ENCODE results near the gene PYGL.
"Not testable (repeated sequence)": the region's sequence is repeated elsewhere in the genome, so short reads cannot be mapped to it uniquely, and the experiment has no call there.

PYGL gene

DNA sequence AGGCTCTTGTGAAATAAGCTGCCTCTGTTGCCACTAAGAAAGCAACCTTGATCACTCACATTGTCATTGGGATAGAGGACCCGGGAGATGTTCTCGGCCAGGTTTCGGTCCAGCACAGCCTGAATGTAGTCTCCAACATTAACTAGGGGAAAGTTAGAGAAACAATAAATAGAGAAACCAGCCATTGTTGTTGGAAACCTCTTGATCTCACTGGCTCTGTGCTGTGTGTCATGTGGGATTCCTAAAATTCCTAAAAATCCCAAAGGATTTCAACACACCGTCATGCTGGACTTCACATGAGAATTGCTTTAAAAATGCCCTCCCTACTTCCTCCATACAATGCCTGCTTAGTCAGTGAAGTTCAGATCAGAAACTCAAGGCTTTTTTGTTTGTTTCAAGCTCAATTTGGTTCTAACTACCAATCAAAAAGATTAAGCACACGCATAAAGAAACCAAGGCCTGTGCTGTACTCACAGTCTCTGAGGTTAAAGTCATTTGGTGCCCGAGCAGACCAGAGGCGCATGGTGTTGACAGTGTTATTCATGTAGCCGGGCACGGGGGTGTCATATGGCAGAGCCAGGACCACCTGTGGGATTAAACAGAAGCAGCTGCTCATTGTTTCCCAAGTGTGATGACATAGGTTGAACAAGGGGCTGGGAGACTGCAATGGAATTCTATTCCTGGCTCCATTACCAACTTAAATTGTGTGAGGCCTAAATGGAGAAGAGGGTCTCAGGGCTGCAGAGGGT lies 23.6 kb downstream of the PYGL start:
- TF ChIP-seq, protein P1, sequence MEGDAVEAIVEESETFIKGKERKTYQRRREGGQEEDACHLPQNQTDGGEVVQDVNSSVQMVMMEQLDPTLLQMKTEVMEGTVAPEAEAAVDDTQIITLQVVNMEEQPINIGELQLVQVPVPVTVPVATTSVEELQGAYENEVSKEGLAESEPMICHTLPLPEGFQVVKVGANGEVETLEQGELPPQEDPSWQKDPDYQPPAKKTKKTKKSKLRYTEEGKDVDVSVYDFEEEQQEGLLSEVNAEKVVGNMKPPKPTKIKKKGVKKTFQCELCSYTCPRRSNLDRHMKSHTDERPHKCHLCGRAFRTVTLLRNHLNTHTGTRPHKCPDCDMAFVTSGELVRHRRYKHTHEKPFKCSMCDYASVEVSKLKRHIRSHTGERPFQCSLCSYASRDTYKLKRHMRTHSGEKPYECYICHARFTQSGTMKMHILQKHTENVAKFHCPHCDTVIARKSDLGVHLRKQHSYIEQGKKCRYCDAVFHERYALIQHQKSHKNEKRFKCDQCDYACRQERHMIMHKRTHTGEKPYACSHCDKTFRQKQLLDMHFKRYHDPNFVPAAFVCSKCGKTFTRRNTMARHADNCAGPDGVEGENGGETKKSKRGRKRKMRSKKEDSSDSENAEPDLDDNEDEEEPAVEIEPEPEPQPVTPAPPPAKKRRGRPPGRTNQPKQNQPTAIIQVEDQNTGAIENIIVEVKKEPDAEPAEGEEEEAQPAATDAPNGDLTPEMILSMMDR (IDR thresholded peaks at IDR 0.05; ENCODE audit: low read depth, low read length, missing control alignments) = no peak
- no peak overlapping the region for H3K4me3 ChIP-seq (ENCODE audit: low read depth, low read length)
- H3K27ac ChIP-seq = no peak overlapping the region
- in situ Hi-C loops (cut with HindIII; ENCODE audit: low pct_ligation_motif_present, low sequenced_read_pairs) = no loop called here
- DNase-seq = peak; percentile 51
- no peaks in the 10 kb centered on the region for H3K27me3 ChIP-seq (replicated peaks)
- H3K36me3 ChIP-seq (replicated peaks) = peaks cover 12% of the 10 kb centered on the region

DNA sequence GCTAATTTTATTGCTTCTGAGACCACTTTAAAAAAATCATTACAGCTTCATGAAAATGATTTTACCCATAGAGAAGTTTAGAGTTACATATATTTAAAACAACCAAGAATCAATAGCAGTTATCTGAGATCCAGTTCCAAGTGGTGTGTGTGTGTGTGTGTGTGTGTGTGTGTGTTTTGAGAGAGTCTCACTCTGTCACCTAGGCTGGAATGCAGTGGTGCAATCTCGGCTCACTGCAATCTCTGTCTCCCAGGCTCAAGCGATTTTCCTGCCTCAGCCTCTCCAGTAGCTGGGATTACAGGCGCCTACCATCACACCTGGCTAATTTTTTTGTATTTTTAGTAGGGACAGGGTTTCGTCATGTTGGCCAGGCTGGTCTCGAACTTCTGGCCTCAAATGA lies 24.8 kb downstream of the PYGL start:
- H3K27ac ChIP-seq; H3K27me3 ChIP-seq (replicated peaks); H3K4me3 ChIP-seq (ENCODE audit: low read depth, low read length); in situ Hi-C loops (cut with HindIII; ENCODE audit: low pct_ligation_motif_present, low sequenced_read_pairs); DNase-seq: not testable (repeated sequence)
- H3K36me3 ChIP-seq (replicated peaks) = peaks cover 19% of the 10 kb centered on the region

DNA sequence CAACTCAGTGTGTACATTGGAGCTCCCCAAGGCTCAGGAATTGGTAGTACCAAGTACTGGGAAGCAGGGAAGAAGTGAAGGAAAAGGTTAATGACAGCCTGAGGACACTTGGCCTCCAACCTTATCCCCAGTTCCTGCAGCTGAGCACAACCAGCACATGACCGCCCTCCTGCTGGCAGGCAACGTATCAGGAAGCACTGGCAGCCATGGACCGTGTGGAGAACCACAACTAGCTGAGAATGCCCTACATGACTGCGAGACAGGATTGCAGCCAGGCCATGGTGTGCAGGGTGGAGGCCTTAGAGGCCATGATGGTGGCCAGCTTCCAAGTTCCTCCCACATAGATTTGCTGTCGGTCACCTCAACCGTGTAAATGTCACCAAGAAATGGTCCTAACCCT lies 26.8 kb downstream of the PYGL start:
- H3K36me3 ChIP-seq (replicated peaks) = peaks cover 19% of the 10 kb centered on the region
- in situ Hi-C loops (cut with HindIII; ENCODE audit: low pct_ligation_motif_present, low sequenced_read_pairs) = no loop called here
- TF ChIP-seq, protein P1 (IDR thresholded peaks at IDR 0.05; ENCODE audit: low read depth, low read length, missing control alignments) = no peak

DNA sequence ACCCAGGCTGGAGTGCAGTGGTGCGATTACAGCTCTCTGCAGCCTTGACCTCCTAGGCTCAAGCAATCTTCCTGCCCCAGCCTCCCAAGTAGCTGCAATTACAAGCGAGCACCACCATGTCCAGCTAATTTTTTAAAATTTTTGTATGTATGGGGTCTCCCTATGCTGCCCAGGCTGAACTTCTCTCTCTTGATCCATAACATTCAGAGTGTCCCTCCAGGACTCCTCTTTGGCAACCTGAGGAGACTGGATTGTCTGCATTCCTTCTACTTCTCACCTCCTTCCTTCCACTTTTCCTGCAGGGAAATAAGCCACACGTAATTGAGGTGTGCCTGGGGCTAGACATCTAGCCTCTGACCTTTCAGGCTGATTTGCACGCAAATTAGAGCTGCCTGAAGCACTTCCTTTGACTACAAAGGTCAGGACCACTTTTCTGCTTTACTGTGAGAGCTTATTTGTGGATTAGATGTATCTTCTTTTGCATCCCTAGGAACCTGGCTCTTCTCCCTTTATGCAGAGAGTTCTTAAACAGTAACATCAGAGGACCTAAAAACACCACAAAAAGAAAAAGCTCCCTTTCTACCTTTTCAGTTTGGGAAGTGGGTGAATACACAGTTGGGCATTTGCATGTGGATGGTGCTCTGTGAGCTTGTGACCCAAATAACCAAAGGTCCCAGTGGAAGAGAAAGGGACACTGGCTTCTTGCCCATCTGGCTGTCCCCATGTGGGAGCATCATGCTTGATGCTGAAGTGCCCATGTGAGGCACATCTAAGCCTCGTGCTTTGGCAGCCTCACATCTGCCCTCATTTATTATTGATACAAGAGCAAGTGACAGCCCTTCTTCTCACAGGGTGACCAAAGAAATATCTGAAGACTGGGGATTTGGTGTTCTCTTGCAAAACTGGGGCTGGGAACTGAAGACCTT lies 33.5 kb downstream of the PYGL start:
- no peak for DNase-seq
- no peaks in the 10 kb centered on the region for H3K27me3 ChIP-seq (replicated peaks)
- TF ChIP-seq, protein P1 (IDR thresholded peaks at IDR 0.05; ENCODE audit: low read depth, low read length, missing control alignments) = no peak
- H3K36me3 ChIP-seq (replicated peaks) = peaks cover 31% of the 10 kb centered on the region
- in situ Hi-C loops (cut with HindIII; ENCODE audit: low pct_ligation_motif_present, low sequenced_read_pairs) = no loop called here
- H3K4me3 ChIP-seq (ENCODE audit: low read depth, low read length) = no peak overlapping the region
- no peak overlapping the region for H3K27ac ChIP-seq

More for the DNA sequence above, 26.8 kb downstream of the PYGL start:
- DNase-seq = no peak
- Histone ChIP-seq H3K27me3 (replicated peaks) (no peaks in the 10 kb centered on the region), H3K27ac (no peak overlapping the region), H3K4me3 (ENCODE audit: low read depth, low read length) (no peak overlapping the region)

- Histone ChIP-seq H3K27me3 (replicated peaks) (no peaks in the 10 kb centered on the region), H3K36me3 (replicated peaks) (peaks cover 11% of the 10 kb centered on the region), H3K27ac (no peak overlapping the region), H3K4me3 (ENCODE audit: low read depth, low read length) (no peak overlapping the region)
- in situ Hi-C loops (cut with HindIII; ENCODE audit: low pct_ligation_motif_present, low sequenced_read_pairs) = no loop called here
- TF ChIP-seq, protein P1 (IDR thresholded peaks at IDR 0.05; ENCODE audit: low read depth, low read length, missing control alignments) = no peak
- DNase-seq = no peak
Measured at GRCh38 chr14:50906326-50907065, 37.8 kb downstream of the PYGL start.

- in situ Hi-C loops (cut with HindIII; ENCODE audit: low pct_ligation_motif_present, low sequenced_read_pairs) = no loop called here
- TF ChIP-seq, protein P1 (IDR thresholded peaks at IDR 0.05; ENCODE audit: low read depth, low read length, missing control alignments) = no peak
- Histone ChIP-seq H3K27ac (no peak overlapping the region), H3K27me3 (replicated peaks) (no peaks in the 10 kb centered on the region), H3K4me3 (ENCODE audit: low read depth, low read length) (no peak overlapping the region), H3K36me3 (replicated peaks) (peaks cover 4% of the 10 kb centered on the region)
- DNase-seq = no peak
Measured at GRCh38 chr14:50904719-50905118, 39.6 kb downstream of the PYGL start.
